IPS-NIHi7 (cell line): ENCODE results near the gene BMERB1.
"Not testable (repeated sequence)": the region's sequence is repeated elsewhere in the genome, so short reads cannot be mapped to it uniquely, and the experiment has no call there.

Experiments used
- DNase-seq: peaks from one replicate; pipeline ENCODE4 v3.0.0; 2012; ENCODE audit warnings: mixed read lengths; ENCODE audit errors: extremely low spot score

Gene BMERB1

DNA sequence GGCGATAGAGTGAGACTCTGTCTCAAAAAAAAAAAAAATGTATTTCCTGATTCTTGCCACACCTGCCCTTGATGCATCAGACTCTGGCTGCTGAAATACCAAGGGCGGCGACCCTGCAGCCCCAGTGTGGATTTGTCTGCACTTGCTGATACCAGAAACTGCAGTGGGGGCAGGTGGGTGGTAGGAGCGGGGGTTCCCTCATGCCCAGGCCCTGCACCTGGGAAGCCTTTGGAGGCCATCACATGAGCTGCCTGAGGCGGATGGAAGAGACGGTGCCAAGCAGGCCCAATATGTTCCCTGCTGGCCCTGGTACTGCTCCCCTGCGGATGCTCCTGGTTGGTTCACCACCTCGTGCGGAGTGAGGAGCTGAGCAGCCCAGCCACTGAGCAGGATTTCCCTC lies 157.9 kb downstream of the BMERB1 start:
- DNase-seq = no peak

DNA sequence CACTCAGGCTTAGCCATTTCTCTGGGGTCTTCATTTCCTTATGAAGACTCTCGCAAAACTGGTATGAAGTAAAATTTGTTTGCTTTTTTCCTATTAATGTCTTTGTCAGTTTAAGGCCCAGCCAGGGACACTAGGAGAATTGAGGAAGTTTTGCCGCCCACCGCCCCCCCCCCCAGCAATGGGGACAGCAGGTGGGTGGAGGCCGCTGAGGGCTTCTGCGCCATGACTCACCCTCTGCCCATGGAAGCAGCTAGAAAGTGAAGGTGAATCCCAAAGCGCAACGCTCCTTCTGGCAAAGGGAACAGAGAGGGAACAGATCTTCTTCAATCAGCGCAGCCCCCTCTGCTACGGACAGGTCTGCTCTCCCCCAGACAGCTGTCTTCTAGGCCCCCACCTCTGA lies 158.8 kb downstream of the BMERB1 start:
- no peak for DNase-seq

DNA sequence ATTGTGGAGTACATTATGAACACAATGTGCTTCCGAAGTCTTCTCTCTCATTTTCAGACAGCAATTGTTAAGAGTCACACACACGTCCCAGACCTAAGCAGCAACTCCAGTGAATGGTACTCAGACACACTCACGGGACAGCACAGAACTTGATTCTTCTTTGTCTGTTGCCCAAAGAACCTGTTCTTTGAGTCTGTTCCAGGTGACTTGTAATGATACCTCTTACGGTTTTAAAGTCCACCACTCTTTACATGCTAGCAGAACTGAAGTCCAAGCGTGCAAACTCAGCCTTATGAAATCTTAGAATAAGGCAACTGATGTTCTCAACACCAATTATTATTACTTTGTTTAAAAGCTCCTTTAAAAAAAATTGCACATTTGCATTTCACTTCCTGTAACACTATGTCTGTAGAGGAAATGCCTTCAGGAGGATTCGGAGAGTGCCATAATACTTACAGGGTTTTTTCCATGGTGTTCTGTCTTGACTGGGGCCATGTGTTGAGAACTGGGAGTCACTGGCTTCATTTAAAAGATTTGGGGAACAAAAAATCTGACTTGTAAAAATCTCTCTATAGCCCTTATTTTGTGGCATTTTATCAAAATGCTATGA lies 160.4 kb downstream of the BMERB1 start:
- no peak for DNase-seq

DNA sequence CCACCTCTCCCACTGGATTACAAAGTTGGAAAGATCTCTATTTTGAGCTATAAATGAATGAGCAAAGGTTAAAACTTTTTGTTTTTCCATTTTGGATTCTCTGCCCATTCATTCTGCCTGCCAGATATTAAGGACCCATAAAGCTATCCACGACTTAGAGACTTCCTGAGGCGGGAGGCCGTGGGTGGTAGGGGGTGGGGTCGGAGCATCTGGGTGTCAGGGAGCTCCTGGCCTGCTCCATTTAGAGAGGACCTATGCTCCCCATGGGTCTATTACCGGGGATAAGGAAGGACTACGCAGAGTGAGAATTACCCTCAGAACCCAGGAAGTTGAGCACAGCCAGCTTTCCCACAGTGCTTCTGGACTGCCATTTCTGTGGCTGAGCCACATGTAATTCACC lies 162.7 kb downstream of the BMERB1 start:
- no peak for DNase-seq

DNA sequence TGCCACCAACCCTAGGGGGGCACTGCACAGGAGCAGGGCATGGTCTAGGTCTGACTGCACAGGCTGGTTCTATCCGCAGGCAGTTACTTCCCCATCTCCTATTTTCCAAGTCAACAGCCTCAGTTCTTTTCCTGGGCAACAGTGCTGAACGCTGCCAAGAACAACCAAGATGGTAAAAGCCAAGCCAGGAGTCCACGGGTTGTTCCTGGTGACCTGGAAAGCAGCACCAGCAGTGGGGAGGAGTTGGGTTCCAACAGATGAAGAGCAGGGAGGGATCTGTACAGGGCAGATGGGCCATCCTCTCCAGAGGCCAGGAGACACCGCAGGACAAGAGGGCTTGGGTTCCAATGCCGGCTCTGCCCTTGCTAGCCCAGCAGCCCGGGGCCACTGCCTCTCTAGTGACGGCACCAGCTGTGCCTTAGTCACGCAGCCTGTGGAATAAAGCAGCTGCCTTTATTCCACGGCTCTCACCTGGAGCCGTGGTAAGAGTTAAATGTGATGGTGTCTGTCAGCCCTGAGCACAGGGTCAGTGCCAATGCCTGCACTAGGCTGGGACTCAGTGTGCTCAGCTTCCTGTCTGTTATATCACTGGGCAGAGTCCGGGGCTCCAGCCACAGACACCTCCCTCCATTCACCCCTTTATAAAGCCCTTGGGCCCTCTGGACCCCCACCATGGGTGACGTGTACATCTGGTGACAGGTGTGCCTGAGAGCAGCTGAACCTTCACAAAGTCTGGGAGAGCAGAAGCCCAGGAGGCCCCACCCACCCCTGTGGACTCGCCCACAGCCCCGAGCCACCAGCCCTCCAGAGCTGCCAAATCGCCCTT lies 163.6 kb downstream of the BMERB1 start:
- no peak for DNase-seq

DNA sequence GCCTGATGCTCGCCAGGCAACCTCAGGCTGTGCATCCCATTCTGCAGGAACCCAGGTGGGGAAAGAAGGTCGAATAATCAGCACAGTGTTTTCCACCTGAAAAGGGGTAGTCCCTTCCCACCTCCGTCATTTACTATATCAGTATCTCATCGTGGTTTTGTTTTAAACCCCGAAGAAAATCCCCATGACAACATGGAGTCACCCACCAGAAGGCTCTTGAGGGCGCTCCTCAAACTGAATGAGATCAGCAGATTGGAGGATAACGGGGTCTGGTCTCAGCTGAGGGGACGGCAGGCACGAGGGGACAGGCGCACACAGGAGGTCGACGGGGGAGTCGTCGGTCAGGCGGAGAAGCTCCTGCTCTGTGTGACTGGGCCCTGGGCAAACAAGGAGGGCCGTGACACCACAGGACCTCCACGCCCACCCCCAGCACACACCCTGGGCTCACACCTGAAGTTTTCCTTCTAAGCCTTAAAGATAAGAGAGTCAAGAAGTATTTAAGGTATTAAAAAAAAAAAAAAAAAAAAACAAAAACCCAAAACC lies 164.3 kb downstream of the BMERB1 start:
- no peak for DNase-seq

DNA sequence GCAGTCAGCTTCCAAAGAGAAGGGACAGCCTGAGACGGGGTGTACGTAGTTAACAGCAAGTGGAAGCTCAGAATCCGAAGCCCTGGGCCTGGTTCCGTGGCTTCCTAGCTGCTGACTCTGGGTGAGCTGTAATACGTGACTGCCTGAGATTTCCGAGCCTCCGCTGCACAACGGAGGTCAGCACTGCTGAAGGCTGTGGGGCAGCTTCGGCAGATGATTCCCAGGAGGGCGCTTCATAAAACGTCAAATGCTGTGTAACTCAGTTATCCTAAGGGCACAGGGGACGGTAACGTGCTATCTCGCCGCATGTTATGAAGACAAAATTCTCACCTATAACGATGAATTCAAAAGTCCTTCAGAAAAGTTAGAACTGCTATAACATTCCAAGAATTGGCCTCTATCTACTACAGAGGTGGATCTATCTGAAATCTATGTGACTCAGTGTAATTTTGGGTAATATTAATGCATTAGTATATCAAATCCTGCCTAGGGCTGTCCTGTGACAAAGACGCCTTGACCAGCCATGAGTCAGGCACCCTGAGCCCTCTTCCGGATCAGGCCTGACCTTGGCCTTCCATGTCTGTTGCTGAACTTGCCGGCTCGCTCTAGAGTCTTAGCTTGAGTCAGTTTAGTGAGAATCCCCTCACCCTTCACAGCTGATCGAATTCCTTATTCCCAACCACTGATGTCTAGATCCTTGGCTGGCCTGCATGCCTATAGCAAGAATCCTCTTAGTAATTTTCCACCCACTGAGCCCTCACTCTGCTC lies 165.1 kb downstream of the BMERB1 start:
- no peak for DNase-seq

DNA sequence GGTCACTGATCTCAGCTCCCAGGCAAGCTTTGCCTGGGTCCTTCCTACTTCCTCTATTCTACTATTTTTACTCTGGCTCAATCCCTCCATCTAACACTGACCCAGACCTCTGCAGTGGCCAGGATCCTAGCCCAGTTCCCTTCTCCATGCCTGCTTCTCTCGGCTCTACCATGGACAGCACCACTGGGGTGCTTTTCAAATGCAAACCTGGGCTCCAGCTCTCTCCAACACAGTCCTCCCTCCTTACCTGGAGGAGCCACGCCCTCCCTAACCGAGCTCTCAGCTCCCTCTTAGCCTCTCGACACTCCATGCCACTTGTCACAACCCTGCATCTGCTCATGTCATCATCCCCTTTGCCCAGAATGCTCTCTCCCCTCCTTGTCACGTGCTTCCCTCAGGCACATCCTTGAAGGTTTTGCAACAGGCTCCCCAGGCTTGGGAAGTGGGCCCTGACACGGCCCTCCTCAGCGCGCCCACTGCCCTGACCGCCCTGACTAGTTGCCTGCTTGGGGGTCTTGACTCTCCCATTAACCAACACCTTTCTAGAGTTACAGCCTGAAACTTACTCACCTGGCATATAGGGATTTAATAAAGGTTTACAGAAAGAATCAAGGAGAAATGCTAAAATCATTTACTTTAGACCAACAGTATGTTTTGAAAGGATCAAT lies 167.0 kb downstream of the BMERB1 start:
- DNase-seq = peak; percentile 83

DNA sequence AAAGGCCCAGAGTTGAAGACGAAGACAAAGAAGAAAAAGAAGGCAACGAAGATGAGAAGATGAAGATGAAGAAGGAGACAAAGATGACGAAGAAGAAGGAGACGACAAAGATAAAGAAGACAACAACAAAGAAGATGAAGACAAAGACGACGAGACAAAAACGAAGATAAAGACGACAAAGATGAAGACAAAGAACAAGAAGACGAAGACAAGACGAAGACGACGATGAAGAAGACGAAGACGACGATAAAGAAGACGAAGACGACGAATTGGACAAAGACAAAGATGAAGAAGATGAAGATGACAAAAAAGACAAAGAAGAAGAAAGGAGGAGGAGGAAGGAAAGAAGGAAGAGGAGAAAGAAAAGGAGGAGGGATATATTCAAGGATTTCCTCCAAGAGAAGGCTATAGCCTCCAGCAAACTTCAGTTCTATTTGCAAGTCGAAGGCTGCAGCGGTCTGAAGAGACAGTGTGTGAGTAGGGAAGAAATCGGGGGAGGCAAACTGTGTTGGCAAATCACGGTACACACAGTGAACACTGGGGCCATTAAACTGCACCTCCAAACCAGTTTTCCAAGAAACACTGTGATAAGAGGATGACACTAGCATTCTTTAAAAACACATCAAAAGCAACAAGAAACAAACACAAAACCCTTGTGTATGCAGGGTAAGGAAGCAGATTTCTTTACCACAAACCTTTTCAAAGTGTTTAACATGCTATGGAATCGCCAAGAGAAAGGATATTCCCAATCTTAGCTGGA lies 168.1 kb downstream of the BMERB1 start:
- no peak for DNase-seq

DNA sequence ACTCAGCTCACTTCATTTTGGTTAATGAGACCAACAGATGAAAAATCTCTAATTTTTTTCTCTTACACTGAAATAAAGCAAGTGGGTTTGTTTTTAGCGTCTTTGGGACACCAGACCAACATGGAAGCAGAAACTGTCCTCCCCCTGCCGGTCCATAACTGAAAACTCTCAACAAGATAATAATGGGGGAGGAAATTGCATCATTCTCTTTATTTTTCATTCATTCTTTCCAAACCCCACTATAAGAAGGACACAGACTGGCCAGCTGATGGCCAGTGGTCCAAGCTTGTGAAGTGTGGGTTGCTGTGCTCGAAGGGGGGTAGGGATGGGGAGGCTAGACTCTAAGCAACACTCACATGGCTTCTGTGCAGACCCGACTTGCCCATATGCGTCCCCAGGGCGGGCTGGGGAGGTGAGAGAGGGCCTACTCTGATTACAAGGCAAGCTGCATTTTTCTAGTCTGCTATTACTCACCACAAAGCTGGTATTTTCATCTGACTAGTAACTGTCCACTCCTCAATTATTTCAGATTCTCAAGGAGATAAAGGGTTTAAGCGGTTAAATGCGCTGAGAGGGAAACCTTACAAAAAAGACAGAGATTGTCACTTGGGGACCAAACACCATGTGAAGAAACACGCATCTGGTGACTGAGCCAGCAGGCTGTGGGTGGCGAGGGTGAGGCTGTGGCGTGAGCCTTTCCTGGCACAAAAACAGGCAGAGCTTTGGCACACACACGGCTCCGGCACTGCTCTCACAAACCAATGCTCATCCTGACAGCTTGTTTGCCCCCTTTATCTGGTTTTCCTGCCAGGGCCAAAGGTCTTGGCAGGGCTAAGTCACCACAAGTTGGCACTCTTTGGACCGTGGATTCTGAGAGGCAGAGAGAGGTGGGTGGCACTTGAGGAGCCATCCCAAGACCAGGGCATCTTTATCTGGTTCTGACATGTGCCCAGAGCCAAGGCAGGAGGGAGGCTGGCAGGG lies 170.4 kb downstream of the BMERB1 start:
- no peak for DNase-seq

DNA sequence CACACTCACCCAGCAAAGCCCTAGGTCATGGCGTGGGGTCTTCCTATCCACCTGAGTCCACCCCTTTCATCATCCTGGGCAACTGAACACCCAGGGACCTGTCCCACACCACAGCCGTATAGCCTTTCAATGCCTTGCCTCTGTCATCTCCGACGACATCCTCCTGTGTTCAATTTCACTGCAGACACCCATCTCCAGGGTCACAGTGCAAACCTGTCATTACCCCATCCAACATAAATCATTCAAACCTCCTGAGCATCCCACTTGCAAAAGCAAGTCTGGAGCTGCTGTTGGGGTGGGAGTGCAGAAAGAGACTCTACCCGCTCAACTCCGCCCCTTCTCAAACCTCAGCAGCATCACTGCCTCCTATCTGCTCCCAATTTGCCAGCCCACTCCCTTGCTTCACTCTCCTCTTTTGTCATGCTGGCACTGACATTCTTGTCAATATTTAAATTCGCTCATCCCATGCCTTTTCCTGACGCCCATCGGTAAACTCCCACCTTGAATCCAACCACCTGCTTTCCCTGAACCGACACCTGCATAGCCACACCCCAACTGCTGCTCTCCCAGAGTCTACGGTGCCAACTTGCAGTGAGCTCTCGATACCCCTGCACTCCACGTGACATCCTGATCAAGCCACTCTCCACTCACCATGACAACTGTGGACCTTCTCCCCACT lies 171.6 kb downstream of the BMERB1 start:
- DNase-seq = no peak

DNA sequence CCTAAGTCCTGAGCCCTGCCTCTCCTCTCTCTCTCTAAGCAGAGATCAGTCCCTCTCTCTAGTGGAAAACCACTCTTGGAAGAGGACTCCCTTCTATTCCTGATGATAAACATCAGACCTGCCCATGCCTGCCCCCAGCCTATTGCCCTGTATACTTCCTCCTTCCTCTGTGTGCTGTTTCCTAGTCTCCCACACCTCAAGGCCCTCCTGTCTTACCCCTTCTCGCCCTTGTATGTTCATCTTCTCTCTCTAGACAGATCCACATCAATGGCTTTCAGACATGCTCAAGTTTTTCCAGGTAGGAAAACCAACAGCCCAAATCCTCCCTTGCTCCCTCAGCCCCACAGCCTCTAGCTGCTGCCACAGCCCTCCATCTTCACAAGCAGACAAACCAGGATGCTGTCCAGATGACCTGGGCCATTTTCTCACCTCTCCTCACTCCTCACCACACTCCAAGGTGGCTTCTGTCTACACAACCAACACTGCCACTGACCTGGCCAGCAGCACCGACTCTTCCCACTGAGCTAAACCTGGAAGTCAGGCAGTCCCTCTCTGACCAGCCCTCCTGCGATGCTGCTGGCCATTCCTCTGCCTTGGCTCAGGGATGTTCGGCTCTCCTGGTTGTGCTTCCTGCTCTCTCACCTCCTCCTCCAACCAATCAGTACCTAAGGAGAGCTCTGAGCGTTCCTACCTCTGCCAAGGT lies 172.3 kb downstream of the BMERB1 start:
- DNase-seq = no peak

DNA sequence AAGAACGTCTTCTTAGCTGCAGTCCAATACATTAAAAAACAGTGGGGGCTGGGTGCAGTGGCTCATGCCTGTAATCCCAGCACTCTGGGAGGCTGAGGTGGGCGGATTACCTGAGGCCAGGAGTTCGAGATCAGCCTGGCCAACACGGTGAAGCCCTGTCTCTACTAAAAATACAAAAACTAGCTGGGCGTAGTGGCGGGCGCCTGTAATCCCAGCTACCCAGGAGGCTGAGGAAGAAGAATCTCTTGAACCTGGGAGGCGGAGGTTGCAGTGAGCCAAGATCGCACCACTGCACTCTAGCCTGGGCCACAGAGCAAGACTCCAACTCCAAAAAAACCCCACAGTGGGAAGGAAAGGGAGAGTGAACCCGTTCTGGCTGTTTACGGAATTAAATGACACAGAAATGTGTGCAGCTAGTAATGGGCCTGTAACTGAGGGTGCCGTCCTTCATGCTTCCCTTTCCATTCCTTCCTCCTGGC lies 172.9 kb downstream of the BMERB1 start:
- not testable (repeated sequence) for DNase-seq

DNA sequence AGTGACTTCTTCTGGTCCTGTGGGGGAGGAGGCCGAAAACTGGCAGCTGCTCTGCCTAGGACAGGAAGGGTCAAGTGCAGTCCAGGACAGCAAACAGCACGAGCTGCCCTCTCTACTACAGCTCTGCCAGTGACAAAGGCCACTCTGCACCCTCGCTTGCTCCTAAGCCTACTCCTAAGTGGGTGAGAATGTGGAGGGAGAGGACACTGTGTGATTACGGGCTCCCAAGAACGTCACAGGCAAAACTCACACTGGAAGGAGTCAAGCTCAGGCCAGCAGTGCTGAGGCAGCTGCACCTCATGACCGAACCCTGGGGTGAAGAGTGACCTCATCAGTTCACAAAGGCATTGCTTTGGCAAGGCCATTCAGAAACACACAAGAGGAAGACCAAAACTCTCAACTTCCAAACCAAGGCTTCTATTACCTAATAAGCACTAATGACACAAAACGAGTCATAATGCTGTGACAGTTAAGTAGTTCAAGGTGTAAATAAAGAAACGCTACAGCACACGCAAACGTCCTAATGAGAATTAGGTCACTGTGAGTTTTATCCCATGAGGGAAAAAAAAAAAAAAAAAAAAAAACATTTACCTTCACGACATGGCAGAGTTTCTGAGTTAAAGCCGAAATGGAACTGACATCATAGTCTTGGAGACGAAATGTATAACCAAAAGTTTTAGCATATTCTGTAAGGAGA lies 173.5 kb downstream of the BMERB1 start:
- DNase-seq = no peak

DNA sequence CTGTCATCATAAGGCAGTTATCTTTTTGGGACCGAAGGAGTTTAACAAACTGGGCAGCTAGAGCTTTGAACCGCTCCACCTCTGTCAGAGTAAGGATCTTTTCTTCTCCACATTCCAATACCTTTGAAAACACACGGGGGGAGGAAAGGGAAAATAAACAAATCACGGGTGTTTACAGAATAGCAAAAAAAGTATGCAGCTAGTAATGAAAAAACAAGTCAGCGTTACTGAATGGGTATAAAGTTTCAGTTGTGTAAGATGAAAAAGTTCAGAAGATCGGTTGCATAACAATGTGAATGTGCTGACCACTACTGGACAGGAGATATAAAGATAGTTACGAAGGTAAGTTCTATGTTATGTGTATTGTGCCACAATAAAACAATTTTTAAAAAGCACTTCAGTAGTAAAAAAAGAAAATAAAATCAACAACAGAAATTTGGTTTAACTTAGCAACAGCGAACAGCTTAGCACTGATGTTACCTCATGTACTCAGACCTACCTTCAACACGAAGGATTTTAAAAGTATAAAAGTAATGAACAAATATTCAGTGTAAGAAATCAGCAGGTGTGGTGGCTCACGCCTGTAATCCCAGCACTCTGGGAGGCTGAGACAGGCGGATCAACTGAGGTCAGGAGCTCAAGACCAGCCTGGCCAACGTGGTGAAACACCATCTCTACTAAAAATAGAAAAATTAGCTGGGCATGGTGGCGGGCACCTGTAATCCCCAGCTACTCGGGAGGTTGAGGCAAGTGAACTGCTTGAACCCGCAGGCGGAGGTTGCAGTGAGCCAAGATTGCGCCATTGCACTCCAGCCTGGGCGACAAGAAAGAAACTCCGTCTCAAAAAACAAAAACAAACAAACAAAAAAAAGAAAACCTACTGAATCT lies 174.3 kb downstream of the BMERB1 start:
- no peak for DNase-seq

DNA sequence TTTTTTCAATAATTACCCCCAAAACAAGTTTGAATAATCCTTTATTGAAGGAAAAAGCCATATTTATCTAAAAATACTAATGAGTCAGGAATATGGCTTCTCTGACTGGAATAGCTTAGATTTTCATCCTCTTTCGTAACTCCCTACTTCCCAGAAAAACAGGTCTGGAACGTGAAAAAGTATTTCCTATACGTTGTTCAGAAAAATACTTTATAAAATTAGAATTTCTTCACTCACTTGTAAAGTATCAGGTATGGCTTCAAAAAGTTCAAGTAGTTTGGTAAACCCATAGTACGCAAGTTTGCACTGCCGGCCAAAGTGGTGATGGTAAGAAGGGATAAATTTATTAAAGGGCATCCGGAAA lies 174.9 kb downstream of the BMERB1 start:
- DNase-seq = no peak

DNA sequence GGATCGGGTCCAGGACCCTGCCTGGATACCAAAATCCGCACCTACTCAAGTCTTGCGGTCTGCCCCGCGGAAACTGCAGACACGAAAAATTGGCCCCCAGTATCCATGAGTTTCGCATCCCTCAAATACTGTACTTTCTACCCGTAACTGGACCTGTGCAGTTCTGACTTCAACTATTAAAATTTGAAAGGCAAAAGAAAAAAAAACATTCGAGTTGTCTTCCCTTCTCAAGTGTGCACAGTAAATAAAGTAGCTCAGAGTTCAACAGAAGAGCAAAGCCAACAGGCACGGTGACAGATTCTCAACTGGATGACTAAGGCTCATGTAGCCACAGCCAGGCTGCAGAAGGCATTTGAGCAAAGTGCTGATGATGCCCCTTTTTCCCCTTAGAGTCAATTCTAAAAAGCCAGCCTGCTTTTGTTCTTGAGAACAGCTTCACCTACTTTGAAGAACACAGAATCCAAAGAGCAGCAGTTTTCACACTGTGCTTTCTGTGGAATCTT lies 176.0 kb downstream of the BMERB1 start:
- no peak for DNase-seq
